Endothelial cell of umbilical vein (primary cell): ENCODE measurements around the gene ZNF474. TPM values are rescaled to one million over a fixed set of nuclear protein-coding genes. Genes with fewer than 3 reads are reported as not detected.

Experiments
- BruUV-seq: library from RNA; stranded (reverse); fragments of 400-500 nt; replicated peaks from 2 replicates; lab custom pipeline; 2021; lab: Mats Ljungman, UMichigan
- CTCF ChIA-PET: fragments of 300-600, 350-600 bp; sonication (Branson Sonifier 250); formaldehyde crosslinking; loops from one replicate; lab custom pipeline; 2021; ENCODE audit warnings: antibody characterized with exemption, inconsistent platforms; lab: Charles Lee
- POLR2A ChIA-PET: fragments of 300-600, 350-600 bp; sonication (Branson Sonifier 250); formaldehyde crosslinking; loops from one replicate; lab custom pipeline; 2021; ENCODE audit warnings: antibody characterized with exemption, inconsistent platforms; lab: Charles Lee
- DNase-seq: peaks from one replicate; pipeline ENCODE4 v3.0.0-alpha.2; 2011; ENCODE audit warnings: low read depth, low spot score
- FAIRE-seq: peaks from 2 replicates; lab custom pipeline; 2011; peaks lifted over from hg19 to GRCh38; lab: Jason Lieb, UNC
- H2AFZ ChIP-seq: 2 replicates; pipeline ENCODE4 v1.6.0; 2012; ENCODE audit warnings: low read depth, low read length, control low read depth, inconsistent platforms
- H3K27ac ChIP-seq: 2 replicates; pipeline ENCODE4 v1.5.1; 2011; ENCODE audit warnings: low read depth, mild to moderate bottlenecking, control low read depth, low read length, moderate library complexity; ENCODE audit not compliant: insufficient read depth
- H3K27me3 ChIP-seq, 2 experiments: 2 replicates each; pipeline versions ENCODE4 v1.6.0 to v1.6.1; 2011; ENCODE audit warnings: low read length in 2 of 2, mixed read lengths in 1 of 2; ENCODE audit not compliant: control insufficient read depth in 2 of 2, insufficient read depth in 2 of 2
- H3K36me3 ChIP-seq, 2 experiments: 2 replicates in 1 of 2; 3 replicates in 1 of 2; pipeline ENCODE4 v1.5.1; 2011; ENCODE audit warnings: low read length in 2 of 2, mild to moderate bottlenecking in 1 of 2, moderate library complexity in 1 of 2; ENCODE audit not compliant: control insufficient read depth in 2 of 2, insufficient read depth in 2 of 2; ENCODE audit errors: extremely low read depth in 1 of 2
- H3K4me1 ChIP-seq: 3 replicates; pipeline ENCODE4 v1.5.1; 2011; ENCODE audit warnings: mild to moderate bottlenecking, low read length; ENCODE audit not compliant: control insufficient read depth, insufficient read depth; ENCODE audit errors: extremely low read depth
- H3K4me2 ChIP-seq: 2 replicates; pipeline ENCODE4 v1.6.1; 2011; ENCODE audit warnings: low read length, control low read depth, mixed read lengths; ENCODE audit not compliant: insufficient read depth
- H3K4me3 ChIP-seq, 3 experiments: fragments of 200-600 bp in 1 of 3; sonication (generic), shearing (Covaris generic) in 1 of 3; replicated peaks in 1 of 3; 2 replicates each; pipeline ENCODE4 v1.5.1; 2011 to 2016; ENCODE audit warnings: control low read depth in 3 of 3, low read length in 3 of 3, mild to moderate bottlenecking in 2 of 3, inconsistent platforms in 1 of 3, low read depth in 1 of 3, moderate library complexity in 1 of 3; ENCODE audit not compliant: insufficient read depth in 1 of 3
- H3K79me2 ChIP-seq: 2 replicates; pipeline ENCODE4 v1.6.0; 2012; ENCODE audit warnings: low read length, inconsistent platforms; ENCODE audit not compliant: control insufficient read depth, insufficient read depth
- H3K9ac ChIP-seq: replicated peaks from 2 replicates; pipeline ENCODE3; 2011; ENCODE audit warnings: low read length, control low read depth; ENCODE audit not compliant: insufficient read depth; ENCODE audit errors: extremely low read depth
- H3K9me1 ChIP-seq: replicated peaks from 3 replicates; pipeline ENCODE4 v1.6.0; 2011; ENCODE audit warnings: mild to moderate bottlenecking, low read length; ENCODE audit not compliant: control insufficient read depth, insufficient read depth; ENCODE audit errors: extremely low read depth
- H3K9me3 ChIP-seq: replicated peaks from 2 replicates; pipeline ENCODE4 v1.5.1; 2012; ENCODE audit warnings: low read length, inconsistent platforms; ENCODE audit not compliant: control insufficient read depth, insufficient read depth
- H4K20me1 ChIP-seq: replicated peaks from 2 replicates; pipeline ENCODE3; 2011; ENCODE audit warnings: mild to moderate bottlenecking, low read length; ENCODE audit not compliant: control insufficient read depth, insufficient read depth; ENCODE audit errors: extremely low read depth
- EZH2 ChIP-seq: IDR thresholded peaks from 2 replicates; pipeline ENCODE4 v1.6.1; 2012; ENCODE audit warnings: borderline replicate concordance, low read depth, mild to moderate bottlenecking, moderate library complexity, low read length, inconsistent platforms; ENCODE audit not compliant: severe bottlenecking
- FOS ChIP-seq: IDR thresholded peaks from 2 replicates; pipeline ENCODE4 v1.6.1; 2011; ENCODE audit warnings: mild to moderate bottlenecking, low read length, moderate library complexity, borderline replicate concordance; ENCODE audit not compliant: insufficient read depth
- GATA2 ChIP-seq: IDR thresholded peaks from 2 replicates; pipeline ENCODE4 v1.7.0; 2011; ENCODE audit warnings: low read depth, mild to moderate bottlenecking, moderate library complexity, mixed read lengths, low read length; ENCODE audit not compliant: insufficient read length, insufficient read depth
- JUN ChIP-seq: IDR thresholded peaks from 2 replicates; pipeline ENCODE4 v1.6.1; 2011; ENCODE audit warnings: borderline replicate concordance, low read depth; ENCODE audit not compliant: insufficient read length, insufficient read depth
- MAX ChIP-seq: IDR thresholded peaks from 2 replicates; pipeline ENCODE4 v1.6.1; 2011; ENCODE audit not compliant: insufficient read depth, insufficient read length
- MYC ChIP-seq: IDR thresholded peaks from one replicate; pipeline ENCODE4 v1.6.1; 2011; ENCODE audit warnings: mild to moderate bottlenecking, low read depth, low read length
- POLR2A ChIP-seq: IDR thresholded peaks from 2 replicates; pipeline ENCODE4 v1.6.1; 2012; ENCODE audit warnings: low read depth, mild to moderate bottlenecking, control low read depth, low read length
- POLR2AphosphoS5 ChIP-seq: IDR thresholded peaks from 2 replicates; pipeline ENCODE4 v1.6.1; 2012; ENCODE audit warnings: low read depth, mild to moderate bottlenecking, control low read depth, low read length, moderate library complexity; ENCODE audit not compliant: insufficient read depth
- dilution Hi-C: fragments of 300-500 bp; cut with MboI; formaldehyde crosslinking; loops from one replicate; pipeline ENCODE4 v1.15.0; 2019; ENCODE audit warnings: low sequenced_read_pairs; ENCODE audit not compliant: extremely low pct_ligation_motif_present
- intact Hi-C: fragments of 100-400 bp; cut with micrococcal nuclease; formaldehyde crosslinking; loops from one replicate; pipeline ENCODE4 v1.10.0; 2022
- polyA plus RNA-seq, 4 experiments: library from polyadenylated mRNA; depleted of rRNA in 3 of 4; stranded (reverse) in 3 of 4; unstranded in 1 of 4; fragments of >200 nt; gene quantifications; 2 replicates each; pipeline versions ENCODE4 v1.2.1 to v1.2.3, GENCODE V29; 2011 to 2012; ENCODE audit warnings: missing spikeins in 1 of 4
- total RNA-seq: library from RNA; stranded (reverse); gene quantifications from 2 replicates; pipeline ENCODE4 v1.2.3, GENCODE V29; 2021
- TF ChIP-seq, protein P1 (sequence below), 2 donors: IDR thresholded peaks; 1 replicate in 1 of 2; 2 replicates in 1 of 2; pipeline ENCODE4 v1.5.1; 2011; ENCODE audit warnings: low read length in 2 of 2, mild to moderate bottlenecking in 2 of 2, moderate library complexity in 2 of 2, control low read depth in 1 of 2, inconsistent platforms in 1 of 2, low read depth in 1 of 2; ENCODE audit not compliant: insufficient read depth in 1 of 2; ENCODE audit errors: extremely low read depth in 1 of 2

Gene ZNF474
- total and polyA plus RNA-seq, 2 donors (not counting 3 experiments of a cell fraction or from before 2014, with no cell fraction given): 0.03 TPM; not detected in 1

- no peaks in the 10 kb centered on the region for H3K36me3 ChIP-seq
- TF ChIP-seq EZH2 (no peak), GATA2 (no peak), POLR2AphosphoS5 (no peak), MAX (no peak), FOS (no peak), JUN (no peak), MYC (no peak), POLR2A (no peak)
- TF ChIP-seq, protein P1, sequence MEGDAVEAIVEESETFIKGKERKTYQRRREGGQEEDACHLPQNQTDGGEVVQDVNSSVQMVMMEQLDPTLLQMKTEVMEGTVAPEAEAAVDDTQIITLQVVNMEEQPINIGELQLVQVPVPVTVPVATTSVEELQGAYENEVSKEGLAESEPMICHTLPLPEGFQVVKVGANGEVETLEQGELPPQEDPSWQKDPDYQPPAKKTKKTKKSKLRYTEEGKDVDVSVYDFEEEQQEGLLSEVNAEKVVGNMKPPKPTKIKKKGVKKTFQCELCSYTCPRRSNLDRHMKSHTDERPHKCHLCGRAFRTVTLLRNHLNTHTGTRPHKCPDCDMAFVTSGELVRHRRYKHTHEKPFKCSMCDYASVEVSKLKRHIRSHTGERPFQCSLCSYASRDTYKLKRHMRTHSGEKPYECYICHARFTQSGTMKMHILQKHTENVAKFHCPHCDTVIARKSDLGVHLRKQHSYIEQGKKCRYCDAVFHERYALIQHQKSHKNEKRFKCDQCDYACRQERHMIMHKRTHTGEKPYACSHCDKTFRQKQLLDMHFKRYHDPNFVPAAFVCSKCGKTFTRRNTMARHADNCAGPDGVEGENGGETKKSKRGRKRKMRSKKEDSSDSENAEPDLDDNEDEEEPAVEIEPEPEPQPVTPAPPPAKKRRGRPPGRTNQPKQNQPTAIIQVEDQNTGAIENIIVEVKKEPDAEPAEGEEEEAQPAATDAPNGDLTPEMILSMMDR (IDR thresholded peaks at IDR 0.05; ENCODE audit: extremely low read depth in 1 of 2, insufficient read depth in 1 of 2, low read depth in 1 of 2, low read length in 2 of 2): no peak
- no peaks in the 10 kb centered on the region for H3K9me3 ChIP-seq
- no peak overlapping the region for H3K4me3 ChIP-seq
- H3K27ac ChIP-seq: no peak overlapping the region
- POLR2A ChIA-PET: no interaction called here
- no peaks in the 10 kb centered on the region for H3K27me3 ChIP-seq
- H3K4me1 ChIP-seq: peaks cover 5% of the 10 kb centered on the region
- no peak for FAIRE-seq
- H3K9ac ChIP-seq: no peak overlapping the region
- CTCF ChIA-PET: interaction anchor here (1.1 to 1.4 kb wide), 2 partner anchors 9 to 10 kb away, joined by 4 read pairs; no protein-coding TSS in a partner anchor
- H3K79me2 ChIP-seq: no peaks in the 10 kb centered on the region
- intact Hi-C loops: no loop called here
- dilution Hi-C loops: loop anchor here (25.0 kb wide), 1 partner anchor 104 kb away; no protein-coding TSS in a partner anchor
- H3K4me2 ChIP-seq: no peak overlapping the region
- DNase-seq: no peak
- H3K9me1 ChIP-seq: no peaks in the 10 kb centered on the region
- H4K20me1 ChIP-seq: no peaks in the 10 kb centered on the region
- no TSS peak for BruUV-seq
- H2AFZ ChIP-seq: no peak overlapping the region
These were observed 45.8 kb upstream of the ZNF474 start for GRCh38 chr5:122083535-122083934.
